Epithelial cell of proximal tubule (primary cell): ENCODE data around the gene PTPN5. TPM values are rescaled to one million over a fixed set of nuclear protein-coding genes. Genes with fewer than 3 reads are reported as not detected.

Source experiments
- DNase-seq: peaks from one replicate; pipeline ENCODE4 v3.0.0-alpha.2; 2011; ENCODE audit warnings: low read depth
- H3K4me3 ChIP-seq: 2 replicates; pipeline ENCODE4 v1.5.1; 2011; ENCODE audit warnings: low read depth, mild to moderate bottlenecking, low read length
- total RNA-seq: library from RNA; depleted of rRNA; stranded (reverse); fragments of >200 nt; gene quantifications from 2 replicates; pipeline ENCODE4 v1.2.3, GENCODE V29; 2015
- TF ChIP-seq, protein P1 (sequence below): conservative IDR thresholded peaks from 2 replicates; pipeline ENCODE4 v1.5.1; 2012; ENCODE audit warnings: low read depth, mild to moderate bottlenecking, low read length

Gene PTPN5
- total RNA-seq, 1 donor from 2014 or later: not detected

DNA sequence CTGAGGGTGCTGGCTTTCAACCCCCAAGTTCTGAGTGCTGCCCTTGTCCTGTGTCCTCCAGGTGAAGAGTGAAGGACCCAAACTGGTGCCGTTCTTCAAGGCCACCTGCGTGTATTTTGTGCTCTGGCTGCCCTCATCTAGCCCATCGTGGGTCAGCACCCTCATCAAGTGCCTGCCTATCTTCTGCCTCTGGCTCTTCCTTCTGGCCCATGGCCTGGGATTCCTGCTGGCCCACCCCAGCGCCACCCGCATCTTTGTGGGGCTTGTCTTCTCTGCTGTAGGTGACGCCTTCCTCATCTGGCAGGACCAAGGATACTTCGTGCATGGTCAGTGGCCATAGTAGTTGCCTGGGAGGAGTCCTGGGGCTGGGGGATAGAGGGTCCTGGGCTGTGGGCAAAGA lies 90.7 kb downstream of the PTPN5 start:
- TF ChIP-seq, protein P1, sequence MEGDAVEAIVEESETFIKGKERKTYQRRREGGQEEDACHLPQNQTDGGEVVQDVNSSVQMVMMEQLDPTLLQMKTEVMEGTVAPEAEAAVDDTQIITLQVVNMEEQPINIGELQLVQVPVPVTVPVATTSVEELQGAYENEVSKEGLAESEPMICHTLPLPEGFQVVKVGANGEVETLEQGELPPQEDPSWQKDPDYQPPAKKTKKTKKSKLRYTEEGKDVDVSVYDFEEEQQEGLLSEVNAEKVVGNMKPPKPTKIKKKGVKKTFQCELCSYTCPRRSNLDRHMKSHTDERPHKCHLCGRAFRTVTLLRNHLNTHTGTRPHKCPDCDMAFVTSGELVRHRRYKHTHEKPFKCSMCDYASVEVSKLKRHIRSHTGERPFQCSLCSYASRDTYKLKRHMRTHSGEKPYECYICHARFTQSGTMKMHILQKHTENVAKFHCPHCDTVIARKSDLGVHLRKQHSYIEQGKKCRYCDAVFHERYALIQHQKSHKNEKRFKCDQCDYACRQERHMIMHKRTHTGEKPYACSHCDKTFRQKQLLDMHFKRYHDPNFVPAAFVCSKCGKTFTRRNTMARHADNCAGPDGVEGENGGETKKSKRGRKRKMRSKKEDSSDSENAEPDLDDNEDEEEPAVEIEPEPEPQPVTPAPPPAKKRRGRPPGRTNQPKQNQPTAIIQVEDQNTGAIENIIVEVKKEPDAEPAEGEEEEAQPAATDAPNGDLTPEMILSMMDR: no peak
- H3K4me3 ChIP-seq: no peak overlapping the region
- DNase-seq: no peak

DNA sequence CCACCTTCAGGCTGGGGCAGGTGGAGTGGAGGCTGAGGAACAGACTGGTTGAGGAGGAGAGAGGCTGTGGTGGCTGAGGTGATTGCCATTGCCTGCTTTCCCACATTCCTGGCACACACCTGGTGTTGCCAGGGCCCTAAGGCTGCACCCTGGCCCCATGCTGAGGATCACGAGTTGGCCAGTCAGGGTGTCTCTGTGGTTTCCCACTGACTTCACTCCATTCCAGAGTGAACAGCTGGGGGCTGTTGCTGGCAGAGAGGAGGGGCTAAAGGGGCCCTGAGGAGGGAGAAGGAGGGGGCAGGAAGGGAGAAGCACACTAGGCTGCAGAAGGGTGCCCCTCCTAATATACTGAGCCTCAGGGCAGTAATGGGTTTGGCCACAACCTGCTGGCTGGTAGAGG lies 91.2 kb downstream of the PTPN5 start:
- no peak for DNase-seq
- TF ChIP-seq, protein P1: no peak

DNA sequence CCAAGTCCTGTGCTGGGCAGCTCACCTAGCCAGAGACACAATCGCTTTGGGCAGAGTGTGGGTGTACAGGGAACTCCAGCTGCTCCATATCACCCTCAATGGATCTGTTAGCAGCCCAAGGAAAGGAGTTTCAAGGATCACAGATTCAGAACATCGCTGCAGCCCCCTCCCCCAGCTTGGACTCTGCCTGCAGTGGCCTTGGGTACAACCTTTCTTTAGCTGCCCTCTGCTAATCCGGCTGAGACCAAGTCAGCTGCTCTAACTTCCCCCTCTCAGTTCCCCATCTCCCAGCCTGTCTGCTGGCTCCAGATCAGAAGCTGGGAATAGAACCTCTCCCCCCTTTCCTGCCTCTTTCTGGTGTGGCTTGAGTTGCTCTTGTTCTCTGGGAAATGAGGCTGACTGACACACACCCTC lies 91.7 kb downstream of the PTPN5 start:
- TF ChIP-seq, protein P1: no peak
- peak overlapping the region; percentile 60 for H3K4me3 ChIP-seq

More for the DNA sequence above, 91.2 kb downstream of the PTPN5 start:
- no peak overlapping the region for H3K4me3 ChIP-seq

DNA sequence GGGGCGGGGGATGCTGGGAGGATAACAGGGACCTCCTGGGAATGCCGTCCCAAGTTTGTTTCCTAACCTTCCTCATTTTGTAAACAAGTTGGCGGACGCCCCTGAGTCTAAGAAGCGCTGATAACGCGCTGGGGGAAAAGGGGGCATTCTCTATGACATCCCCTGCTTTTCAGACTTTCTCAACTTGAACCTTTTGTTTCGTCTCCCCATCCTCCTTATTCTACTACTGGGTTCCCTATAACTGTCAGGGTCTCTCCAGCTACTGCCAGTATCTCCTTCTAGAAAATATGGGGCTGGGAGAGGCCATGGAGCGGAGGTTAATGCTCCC lies 92.4 kb downstream of the PTPN5 start:
- TF ChIP-seq, protein P1: no peak
- DNase-seq: no peak
- peak overlapping the region; percentile 60 for H3K4me3 ChIP-seq

More for the DNA sequence above, 91.7 kb downstream of the PTPN5 start:
- no peak for DNase-seq

DNA sequence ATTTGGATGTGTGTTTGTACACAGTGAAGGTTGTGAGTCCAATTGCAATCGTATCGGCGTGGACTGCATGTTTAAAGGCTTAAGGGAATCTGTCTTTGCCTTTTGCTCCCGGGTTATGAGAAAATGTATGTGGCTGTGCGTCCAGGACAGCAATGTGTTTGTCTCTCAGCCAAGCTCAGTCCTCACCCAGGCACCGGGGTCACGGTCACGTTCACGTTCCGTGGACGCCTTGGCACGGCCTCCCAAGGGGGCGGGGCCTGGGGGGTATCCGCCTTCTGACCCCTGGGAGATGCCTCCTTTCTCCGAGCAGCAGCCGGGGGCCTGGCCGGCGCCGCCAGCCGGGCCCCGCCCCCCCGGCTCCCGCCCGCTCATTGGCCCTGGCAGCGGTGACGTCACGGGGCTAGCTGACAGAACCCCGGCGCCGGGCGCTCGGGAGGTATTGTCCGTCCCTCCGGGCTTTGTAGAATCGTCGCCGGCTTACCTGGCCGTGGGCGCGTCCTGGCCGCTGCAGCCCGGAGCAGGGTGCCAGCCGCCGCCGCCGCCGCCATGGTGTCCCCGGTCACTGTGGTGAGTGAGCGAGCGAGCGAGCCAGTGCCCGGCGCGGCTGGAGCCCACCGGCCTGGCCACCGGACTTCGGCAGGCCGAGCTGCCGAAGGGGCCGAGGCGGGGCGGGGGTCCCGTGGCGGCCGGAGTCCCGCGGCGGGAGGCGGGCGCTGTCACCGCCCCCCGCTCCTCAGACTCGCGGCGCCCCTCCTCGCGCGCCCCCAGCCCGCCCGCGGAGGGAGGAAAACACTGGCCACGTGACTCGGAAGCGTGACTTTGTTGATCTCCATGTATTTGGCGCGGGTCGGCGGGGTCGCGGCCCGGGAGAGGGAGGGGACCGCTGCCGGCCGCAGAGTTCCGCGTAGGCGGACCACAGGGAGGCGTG lies 93.0 kb downstream of the PTPN5 start, which contains the start of gene TMEM86A:
TSS of gene TMEM86A (plus strand) at position 439 of the 928 bp plus-strand sequence. CDS start at position 547, 108 bp downstream.
- no peak for DNase-seq
- TF ChIP-seq, protein P1: no peak
- peak within 1 kb of the TSS; percentile 60 for H3K4me3 ChIP-seq

DNA sequence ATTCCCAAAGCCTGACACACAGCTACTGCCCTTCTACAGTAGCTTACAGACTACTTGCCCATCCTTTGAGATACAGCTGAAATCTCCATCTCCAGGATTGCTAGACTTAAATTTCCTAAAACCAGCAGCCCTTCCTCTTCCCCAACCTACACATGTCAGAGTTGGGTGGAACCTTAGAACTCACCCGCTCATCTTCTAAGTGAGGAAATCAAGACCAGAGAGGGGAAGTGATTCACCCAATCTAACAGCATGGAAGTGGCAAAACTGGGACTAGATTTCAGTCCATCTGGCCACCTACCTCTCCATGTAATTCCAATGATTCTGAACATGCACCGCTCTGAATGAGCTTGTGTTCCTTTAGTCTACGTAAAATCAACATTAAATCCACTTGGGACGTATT lies 94.0 kb downstream of the PTPN5 start:
- TF ChIP-seq, protein P1: no peak
- no peak for DNase-seq
- H3K4me3 ChIP-seq: no peak overlapping the region

DNA sequence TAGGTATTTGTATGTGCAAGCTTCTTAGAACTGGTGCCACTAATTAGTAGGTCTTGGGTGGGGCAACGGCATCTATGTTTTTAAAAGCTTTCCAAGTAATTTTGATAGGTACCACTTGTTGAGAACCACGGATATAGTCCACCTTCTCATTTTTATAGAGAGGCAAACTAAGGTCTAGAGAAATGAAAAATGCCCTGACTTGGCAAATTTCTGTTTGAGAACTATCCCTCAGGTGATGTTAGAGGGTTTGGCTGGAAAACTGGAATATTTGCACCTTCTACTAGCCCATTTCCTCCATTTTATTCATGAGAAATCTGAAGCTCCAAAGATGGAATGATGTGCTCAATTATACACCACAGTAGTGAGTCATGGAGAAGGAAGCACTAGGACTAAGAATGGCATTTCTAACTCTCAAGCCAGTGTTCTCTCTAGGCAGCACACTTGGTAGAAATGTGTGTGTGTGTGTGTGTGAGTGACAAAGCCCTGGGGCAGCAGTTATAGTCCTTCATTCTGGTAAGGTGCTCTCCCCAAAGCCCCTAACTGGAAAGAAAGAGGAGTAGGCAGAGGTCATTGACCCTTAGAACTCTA lies 94.9 kb downstream of the PTPN5 start:
- TF ChIP-seq, protein P1: no peak
- H3K4me3 ChIP-seq: no peak overlapping the region
- peak; percentile 41 for DNase-seq
